ENCODE results near the gene RARRES1.
"Not testable (repeated sequence)": the region's sequence is repeated elsewhere in the genome, so short reads cannot be mapped to it uniquely, and the experiment has no call there.

Gene RARRES1

GRCh38 chr3:158709666-158710083, 22.6 kb downstream of the RARRES1 start:
- Mint-ChIP-seq H3K36me3 (ENCODE audit: low read depth) (peaks cover 20% of the 10 kb centered on the region), H3K4me3 (no peak overlapping the region), H3K9me3 (no peaks in the 10 kb centered on the region), H3K4me1 (ENCODE audit: low read depth) (peaks cover 28% of the 10 kb centered on the region), H3K27me3 (ENCODE audit: low read depth) (no peaks in the 10 kb centered on the region), H3K27ac (no peak overlapping the region)

GRCh38 chr3:158703566-158703965, 28.7 kb downstream of the RARRES1 start:
- Mint-ChIP-seq H3K27ac (no peak overlapping the region), H3K36me3 (ENCODE audit: low read depth) (peaks cover 20% of the 10 kb centered on the region), H3K4me3 (no peak overlapping the region), H3K27me3 (ENCODE audit: low read depth) (no peaks in the 10 kb centered on the region), H3K9me3 (no peaks in the 10 kb centered on the region), H3K4me1 (ENCODE audit: low read depth) (peaks cover 7% of the 10 kb centered on the region)

- H3K9me3 Mint-ChIP-seq = no peaks in the 10 kb centered on the region
- peaks cover 15% of the 10 kb centered on the region for H3K36me3 Mint-ChIP-seq (ENCODE audit: low read depth)
- no peak overlapping the region for H3K27ac Mint-ChIP-seq
- peaks cover 7% of the 10 kb centered on the region for H3K4me1 Mint-ChIP-seq (ENCODE audit: low read depth)
- no peak overlapping the region for H3K4me3 Mint-ChIP-seq
- no peaks in the 10 kb centered on the region for H3K27me3 Mint-ChIP-seq (ENCODE audit: low read depth)
These were observed 29.3 kb downstream of the RARRES1 start for GRCh38 chr3:158702815-158703481.

- Mint-ChIP-seq H3K36me3 (ENCODE audit: low read depth) (peaks cover 9% of the 10 kb centered on the region), H3K27me3 (ENCODE audit: low read depth) (no peaks in the 10 kb centered on the region), H3K27ac (no peak overlapping the region), H3K4me1 (ENCODE audit: low read depth) (peaks cover 7% of the 10 kb centered on the region), H3K4me3 (no peak overlapping the region), H3K9me3 (no peaks in the 10 kb centered on the region)
These were observed 30.7 kb downstream of the RARRES1 start for GRCh38 chr3:158701420-158702065.

- H3K36me3 Mint-ChIP-seq (ENCODE audit: low read depth) = peaks cover 6% of the 10 kb centered on the region
These were observed 31.7 kb downstream of the RARRES1 start for GRCh38 chr3:158700559-158700958.

GRCh38 chr3:158696618-158697017, 35.6 kb downstream of the RARRES1 start:
- Mint-ChIP-seq H3K36me3 (ENCODE audit: low read depth) (peaks cover 16% of the 10 kb centered on the region), H3K4me1 (ENCODE audit: low read depth) (no peaks in the 10 kb centered on the region), H3K9me3 (no peaks in the 10 kb centered on the region), H3K27ac (no peak overlapping the region), H3K27me3 (ENCODE audit: low read depth) (no peaks in the 10 kb centered on the region), H3K4me3 (no peak overlapping the region)

More at GRCh38 chr3:158700559-158700958, 31.7 kb downstream of the RARRES1 start:
- no peaks in the 10 kb centered on the region for H3K27me3 Mint-ChIP-seq (ENCODE audit: low read depth)
- H3K4me1 Mint-ChIP-seq (ENCODE audit: low read depth) = peaks cover 7% of the 10 kb centered on the region
- H3K4me3 Mint-ChIP-seq = no peak overlapping the region
- no peak overlapping the region for H3K27ac Mint-ChIP-seq
- H3K9me3 Mint-ChIP-seq = no peaks in the 10 kb centered on the region

GRCh38 chr3:158693866-158694456, 38.3 kb downstream of the RARRES1 start:
- not testable (repeated sequence) for H3K27me3 Mint-ChIP-seq (ENCODE audit: low read depth); H3K4me3 Mint-ChIP-seq; H3K9me3 Mint-ChIP-seq; H3K27ac Mint-ChIP-seq; H3K4me1 Mint-ChIP-seq (ENCODE audit: low read depth)
- H3K36me3 Mint-ChIP-seq (ENCODE audit: low read depth) = peaks cover 20% of the 10 kb centered on the region

GRCh38 chr3:158685159-158685558, 47.1 kb downstream of the RARRES1 start:
- no peak overlapping the region for H3K27ac Mint-ChIP-seq
- H3K36me3 Mint-ChIP-seq (ENCODE audit: low read depth) = peaks cover 5% of the 10 kb centered on the region
- no peaks in the 10 kb centered on the region for H3K9me3 Mint-ChIP-seq
- no peak overlapping the region for H3K4me3 Mint-ChIP-seq
- H3K4me1 Mint-ChIP-seq (ENCODE audit: low read depth) = no peaks in the 10 kb centered on the region
- H3K27me3 Mint-ChIP-seq (ENCODE audit: low read depth) = no peaks in the 10 kb centered on the region

GRCh38 chr3:158683230-158683962, 48.9 kb downstream of the RARRES1 start:
- no peak overlapping the region for H3K4me3 Mint-ChIP-seq
- no peaks in the 10 kb centered on the region for H3K9me3 Mint-ChIP-seq
- H3K27ac Mint-ChIP-seq = no peak overlapping the region
- H3K4me1 Mint-ChIP-seq (ENCODE audit: low read depth) = no peaks in the 10 kb centered on the region
- H3K27me3 Mint-ChIP-seq (ENCODE audit: low read depth) = no peaks in the 10 kb centered on the region
- H3K36me3 Mint-ChIP-seq (ENCODE audit: low read depth) = peaks cover 3% of the 10 kb centered on the region

- Mint-ChIP-seq H3K9me3 (no peaks in the 10 kb centered on the region), H3K27me3 (ENCODE audit: low read depth) (no peaks in the 10 kb centered on the region), H3K36me3 (ENCODE audit: low read depth) (no peaks in the 10 kb centered on the region), H3K4me3 (no peak overlapping the region), H3K27ac (no peak overlapping the region), H3K4me1 (ENCODE audit: low read depth) (no peaks in the 10 kb centered on the region)
These were observed 51.4 kb downstream of the RARRES1 start for GRCh38 chr3:158680861-158681260.

GRCh38 chr3:158679547-158680000, 52.7 kb downstream of the RARRES1 start:
- no peak overlapping the region for H3K27ac Mint-ChIP-seq
- H3K4me3 Mint-ChIP-seq = no peak overlapping the region
- H3K36me3 Mint-ChIP-seq (ENCODE audit: low read depth) = no peaks in the 10 kb centered on the region
- H3K9me3 Mint-ChIP-seq = no peaks in the 10 kb centered on the region
- no peaks in the 10 kb centered on the region for H3K4me1 Mint-ChIP-seq (ENCODE audit: low read depth)
- no peaks in the 10 kb centered on the region for H3K27me3 Mint-ChIP-seq (ENCODE audit: low read depth)

- Mint-ChIP-seq H3K9me3 (no peaks in the 10 kb centered on the region), H3K27me3 (ENCODE audit: low read depth) (no peaks in the 10 kb centered on the region), H3K36me3 (ENCODE audit: low read depth) (no peaks in the 10 kb centered on the region), H3K4me1 (ENCODE audit: low read depth) (no peaks in the 10 kb centered on the region), H3K4me3 (no peak overlapping the region), H3K27ac (no peak overlapping the region)
These were observed 53.6 kb downstream of the RARRES1 start for GRCh38 chr3:158678687-158679086.

- peaks cover 18% of the 10 kb centered on the region for H3K4me1 Mint-ChIP-seq (ENCODE audit: low read depth)
- peaks cover 17% of the 10 kb centered on the region for H3K36me3 Mint-ChIP-seq (ENCODE audit: low read depth)
- H3K27ac Mint-ChIP-seq = peak within 1 kb of the TSS; percentile 90
- H3K27me3 Mint-ChIP-seq (ENCODE audit: low read depth) = no peaks in the 10 kb centered on the region
- peak within 1 kb of the TSS; percentile 90 for H3K4me3 Mint-ChIP-seq
- no peaks in the 10 kb centered on the region for H3K9me3 Mint-ChIP-seq
These were observed 59.8 kb downstream of the RARRES1 start, which contains the start of gene LXN for GRCh38 chr3:158672215-158673176. LXN (minus strand) TSS chr3:158672648; CDS start chr3:158672478, 170 bp downstream.

Data from T-helper 1 cell treated with Interleukin-12 subunit alpha and Interleukin-12 subunit beta and Interleukin-4 antibody, amounts not matched to agents 30 μg/mL and 1 μg/mL, for 36 hours (primary cell).